ENCODE measurements around the gene HSPA14.
A peak's percentile ranks its signal among the peaks of the same experiment; 100 is the strongest.

DNA sequence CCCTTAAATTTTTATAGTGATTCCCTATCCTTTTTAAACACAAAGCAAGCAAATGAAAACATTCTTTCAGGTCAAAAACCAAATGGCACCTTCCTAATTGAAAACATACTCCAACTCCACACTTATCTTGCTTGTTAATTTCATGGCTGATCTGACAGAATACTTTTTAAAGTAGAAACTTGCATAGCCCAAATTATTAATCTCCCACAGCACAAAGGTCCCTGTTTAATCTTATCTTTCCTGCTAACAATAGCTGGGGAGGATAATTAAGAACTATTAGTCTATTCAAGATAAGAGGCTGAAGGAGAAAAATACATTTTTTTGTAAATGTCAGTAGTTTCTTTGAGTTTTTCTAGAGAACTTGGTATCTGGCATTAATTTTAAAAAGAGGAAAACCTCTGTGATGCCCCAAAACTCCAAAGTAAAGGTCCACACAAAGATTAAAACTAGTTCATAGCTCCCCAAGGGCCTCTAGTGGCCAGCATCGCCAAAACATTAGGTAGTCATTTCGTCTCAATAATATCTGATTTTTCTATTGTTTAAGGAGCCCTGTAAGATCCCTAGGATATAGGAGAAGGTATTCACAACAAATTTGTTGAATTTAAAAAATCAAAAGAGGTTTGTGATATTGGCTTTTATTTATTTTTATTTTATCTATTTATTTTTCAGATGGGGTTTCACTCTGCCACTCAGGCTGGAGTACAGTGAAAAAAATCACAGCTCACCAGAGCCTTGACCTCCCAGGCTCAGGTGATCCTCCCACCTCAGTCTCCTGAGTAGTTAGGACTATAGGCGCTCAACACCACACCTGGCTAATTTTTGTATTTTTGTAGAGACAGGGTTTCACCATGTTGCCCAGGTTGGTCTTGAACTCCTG lies 15.0 kb upstream of the HSPA14 start:
- peak; percentile 95 for TF ChIP-seq SMC3 (IDR thresholded peaks at IDR 0.05; ENCODE audit: borderline replicate concordance, low read length)
- TF ChIP-seq, protein P1, sequence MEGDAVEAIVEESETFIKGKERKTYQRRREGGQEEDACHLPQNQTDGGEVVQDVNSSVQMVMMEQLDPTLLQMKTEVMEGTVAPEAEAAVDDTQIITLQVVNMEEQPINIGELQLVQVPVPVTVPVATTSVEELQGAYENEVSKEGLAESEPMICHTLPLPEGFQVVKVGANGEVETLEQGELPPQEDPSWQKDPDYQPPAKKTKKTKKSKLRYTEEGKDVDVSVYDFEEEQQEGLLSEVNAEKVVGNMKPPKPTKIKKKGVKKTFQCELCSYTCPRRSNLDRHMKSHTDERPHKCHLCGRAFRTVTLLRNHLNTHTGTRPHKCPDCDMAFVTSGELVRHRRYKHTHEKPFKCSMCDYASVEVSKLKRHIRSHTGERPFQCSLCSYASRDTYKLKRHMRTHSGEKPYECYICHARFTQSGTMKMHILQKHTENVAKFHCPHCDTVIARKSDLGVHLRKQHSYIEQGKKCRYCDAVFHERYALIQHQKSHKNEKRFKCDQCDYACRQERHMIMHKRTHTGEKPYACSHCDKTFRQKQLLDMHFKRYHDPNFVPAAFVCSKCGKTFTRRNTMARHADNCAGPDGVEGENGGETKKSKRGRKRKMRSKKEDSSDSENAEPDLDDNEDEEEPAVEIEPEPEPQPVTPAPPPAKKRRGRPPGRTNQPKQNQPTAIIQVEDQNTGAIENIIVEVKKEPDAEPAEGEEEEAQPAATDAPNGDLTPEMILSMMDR (IDR thresholded peaks at IDR 0.05 in 2 of 3, conservative IDR thresholded peaks at IDR 0.05 in 1 of 3; ENCODE audit: control insufficient read depth in 2 of 3, extremely low read depth in 1 of 3, insufficient read depth in 1 of 3, low read depth in 3 of 3, low read length in 3 of 3): peak; percentile 56 to 81 (median 73)
- no peak for TF ChIP-seq HDAC2 (IDR thresholded peaks at IDR 0.05)
- TF ChIP-seq SIN3A (IDR thresholded peaks at IDR 0.05; ENCODE audit: low read depth, low read length): no peak
- no peak for TF ChIP-seq BRCA1 (IDR thresholded peaks at IDR 0.05; ENCODE audit: low read depth, low read length)
- no peak for TF ChIP-seq GABPA (IDR thresholded peaks at IDR 0.05; ENCODE audit: low read depth)
- TF ChIP-seq, protein P2, sequence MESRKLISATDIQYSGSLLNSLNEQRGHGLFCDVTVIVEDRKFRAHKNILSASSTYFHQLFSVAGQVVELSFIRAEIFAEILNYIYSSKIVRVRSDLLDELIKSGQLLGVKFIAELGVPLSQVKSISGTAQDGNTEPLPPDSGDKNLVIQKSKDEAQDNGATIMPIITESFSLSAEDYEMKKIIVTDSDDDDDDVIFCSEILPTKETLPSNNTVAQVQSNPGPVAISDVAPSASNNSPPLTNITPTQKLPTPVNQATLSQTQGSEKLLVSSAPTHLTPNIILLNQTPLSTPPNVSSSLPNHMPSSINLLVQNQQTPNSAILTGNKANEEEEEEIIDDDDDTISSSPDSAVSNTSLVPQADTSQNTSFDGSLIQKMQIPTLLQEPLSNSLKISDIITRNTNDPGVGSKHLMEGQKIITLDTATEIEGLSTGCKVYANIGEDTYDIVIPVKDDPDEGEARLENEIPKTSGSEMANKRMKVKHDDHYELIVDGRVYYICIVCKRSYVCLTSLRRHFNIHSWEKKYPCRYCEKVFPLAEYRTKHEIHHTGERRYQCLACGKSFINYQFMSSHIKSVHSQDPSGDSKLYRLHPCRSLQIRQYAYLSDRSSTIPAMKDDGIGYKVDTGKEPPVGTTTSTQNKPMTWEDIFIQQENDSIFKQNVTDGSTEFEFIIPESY (IDR thresholded peaks at IDR 0.05): no peak
- no peak for TF ChIP-seq MTA3 (IDR thresholded peaks at IDR 0.05; ENCODE audit: borderline replicate concordance, low read length)
- no peak for TF ChIP-seq POLR2AphosphoS5 (IDR thresholded peaks at IDR 0.05; ENCODE audit: low read length)
- no peak for TF ChIP-seq POLR2A (IDR thresholded peaks at IDR 0.05; ENCODE audit: low read depth, low read length)
- TF ChIP-seq SPI1 (IDR thresholded peaks at IDR 0.05; ENCODE audit: borderline replicate concordance, insufficient read depth, low read depth, low read length): no peak
- no peak for TF ChIP-seq RFX5 (IDR thresholded peaks at IDR 0.05; ENCODE audit: low read depth, low read length)

All from GM12878 (cell line).